ENCODE results near the gene AP1AR. TPM values are rescaled to one million over a fixed set of nuclear protein-coding genes. Genes with fewer than 3 reads are reported as not detected.

AP1AR gene
- total RNA-seq, 1 donor from 2014 or later, result 15.7 TPM

- TF ChIP-seq CTCF (IDR thresholded peaks at IDR 0.05; ENCODE audit: unreplicated experiment), result no peak
- Mint-ChIP-seq H3K27ac (ENCODE audit: unreplicated experiment) (no peak overlapping the region), H3K36me3 (ENCODE audit: low read depth, unreplicated experiment) (no peaks in the 10 kb centered on the region), H3K9me3 (ENCODE audit: unreplicated experiment) (no peaks in the 10 kb centered on the region), H3K4me3 (ENCODE audit: unreplicated experiment) (no peak overlapping the region), H3K4me1 (ENCODE audit: unreplicated experiment) (no peaks in the 10 kb centered on the region), H3K27me3 (ENCODE audit: unreplicated experiment) (no peaks in the 10 kb centered on the region)
- no peak for DNase-seq (ENCODE audit: low spot score)
Observed at GRCh38 chr4:112213091-112213490, 18.5 kb upstream of the AP1AR start.

GRCh38 chr4:112213856-112214255 lies 17.7 kb upstream of the AP1AR start:
- Mint-ChIP-seq H3K4me1 (ENCODE audit: unreplicated experiment) (no peaks in the 10 kb centered on the region), H3K4me3 (ENCODE audit: unreplicated experiment) (no peak overlapping the region), H3K27ac (ENCODE audit: unreplicated experiment) (no peak overlapping the region), H3K9me3 (ENCODE audit: unreplicated experiment) (no peaks in the 10 kb centered on the region), H3K27me3 (ENCODE audit: unreplicated experiment) (no peaks in the 10 kb centered on the region), H3K36me3 (ENCODE audit: low read depth, unreplicated experiment) (no peaks in the 10 kb centered on the region)
- no peak for TF ChIP-seq CTCF (IDR thresholded peaks at IDR 0.05; ENCODE audit: unreplicated experiment)
- no peak for DNase-seq (ENCODE audit: low spot score)

GRCh38 chr4:112214390-112215264 lies 17.0 kb upstream of the AP1AR start:
- no peak for DNase-seq (ENCODE audit: low spot score)
- TF ChIP-seq CTCF (IDR thresholded peaks at IDR 0.05; ENCODE audit: unreplicated experiment), result no peak
- no peaks in the 10 kb centered on the region for H3K36me3 Mint-ChIP-seq (ENCODE audit: low read depth, unreplicated experiment)
- no peak overlapping the region for H3K4me3 Mint-ChIP-seq (ENCODE audit: unreplicated experiment)
- H3K27ac Mint-ChIP-seq (ENCODE audit: unreplicated experiment), result no peak overlapping the region
- no peaks in the 10 kb centered on the region for H3K27me3 Mint-ChIP-seq (ENCODE audit: unreplicated experiment)
- no peaks in the 10 kb centered on the region for H3K9me3 Mint-ChIP-seq (ENCODE audit: unreplicated experiment)
- H3K4me1 Mint-ChIP-seq (ENCODE audit: unreplicated experiment), result no peaks in the 10 kb centered on the region

- Mint-ChIP-seq H3K4me1 (ENCODE audit: unreplicated experiment) (peaks cover 3% of the 10 kb centered on the region), H3K36me3 (ENCODE audit: low read depth, unreplicated experiment) (no peaks in the 10 kb centered on the region)
- no peak for TF ChIP-seq CTCF (IDR thresholded peaks at IDR 0.05; ENCODE audit: unreplicated experiment)
Observed at GRCh38 chr4:112219826-112220366, 11.7 kb upstream of the AP1AR start.

More at GRCh38 chr4:112219826-112220366, 11.7 kb upstream of the AP1AR start:
- no peaks in the 10 kb centered on the region for H3K9me3 Mint-ChIP-seq (ENCODE audit: unreplicated experiment)
- H3K4me3 Mint-ChIP-seq (ENCODE audit: unreplicated experiment), result no peak overlapping the region
- H3K27ac Mint-ChIP-seq (ENCODE audit: unreplicated experiment), result no peak overlapping the region
- DNase-seq (ENCODE audit: low spot score), result no peak
- H3K27me3 Mint-ChIP-seq (ENCODE audit: unreplicated experiment), result peaks cover 3% of the 10 kb centered on the region

Data from endothelial cell (in vitro differentiated cells).